Measurements from ENCODE around the gene GPR135.

GRCh38 chr14:59465316-59466135 is at the start of gene GPR135:
- TF ChIP-seq EP300 (conservative IDR thresholded peaks at IDR 0.05; ENCODE audit: poor library complexity, severe bottlenecking): no peak
- no peak for TF ChIP-seq EZH2 (IDR thresholded peaks at IDR 0.05; ENCODE audit: borderline replicate concordance, insufficient read depth, low read length, poor library complexity, severe bottlenecking)
- TF ChIP-seq CTCF (IDR thresholded peaks at IDR 0.05; ENCODE audit: poor library complexity, severe bottlenecking): no peak
- no peak for TF ChIP-seq SMC3 (conservative IDR thresholded peaks at IDR 0.05; ENCODE audit: poor library complexity)
- TF ChIP-seq REST (IDR thresholded peaks at IDR 0.05; ENCODE audit: borderline replicate concordance): no peak

All from neural cell (in vitro differentiated cells).